IPS DF 19.7 (cell line): ENCODE data around the gene BCL2L11.

Experiments
- DNase-seq: peaks from one replicate; pipeline ENCODE4 v3.0.0-alpha.2; 2013; ENCODE audit warnings: low read depth, low spot score

Gene BCL2L11

DNA sequence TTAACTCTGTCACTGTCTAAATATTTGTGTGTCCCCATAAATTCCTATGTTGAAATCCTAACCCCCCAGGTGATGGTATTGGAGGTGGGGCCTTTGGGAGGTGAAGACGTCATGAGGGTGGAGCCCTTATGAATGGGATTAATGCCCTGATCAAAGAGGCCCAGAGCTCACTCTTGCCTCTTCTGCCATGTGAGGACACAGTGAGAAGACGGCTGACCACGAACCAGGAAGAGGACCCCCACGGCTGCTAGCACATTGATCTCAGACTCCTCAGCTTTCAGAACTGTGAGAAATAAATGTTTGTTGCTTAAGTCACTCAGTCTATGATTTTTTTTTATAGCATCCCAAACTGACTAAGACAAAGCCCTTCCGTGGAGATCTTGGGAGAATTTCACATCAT is 71.2 kb downstream of the BCL2L11 start:
- no peak for DNase-seq

DNA sequence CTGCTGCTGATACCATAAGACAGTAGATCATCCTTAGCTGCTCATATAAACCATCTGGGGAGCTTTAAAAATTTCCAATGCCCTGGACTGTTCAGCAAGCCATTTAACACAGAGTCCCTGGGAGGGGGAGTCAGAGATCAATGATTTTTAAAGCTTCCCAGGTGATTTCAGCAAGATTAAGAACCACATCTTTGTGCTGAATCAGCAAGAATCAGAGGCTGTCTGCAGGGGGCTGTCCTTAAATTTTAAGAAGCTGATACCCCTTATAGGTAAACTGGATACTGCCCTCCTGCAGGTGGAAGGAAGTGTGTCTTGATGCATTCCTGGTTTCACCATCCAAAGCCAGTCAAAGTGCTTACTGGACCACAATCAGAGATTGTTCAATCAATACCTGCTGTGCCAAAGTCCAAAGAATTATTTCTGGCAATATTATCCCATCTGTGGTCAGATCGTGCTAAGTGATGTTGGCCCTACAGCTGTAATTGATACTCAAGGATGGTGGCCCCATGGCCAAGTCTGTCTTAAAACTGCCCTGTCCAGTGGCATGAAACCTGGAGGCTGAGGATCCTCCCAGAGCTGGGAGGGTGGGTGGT is 72.2 kb downstream of the BCL2L11 start:
- no peak for DNase-seq

DNA sequence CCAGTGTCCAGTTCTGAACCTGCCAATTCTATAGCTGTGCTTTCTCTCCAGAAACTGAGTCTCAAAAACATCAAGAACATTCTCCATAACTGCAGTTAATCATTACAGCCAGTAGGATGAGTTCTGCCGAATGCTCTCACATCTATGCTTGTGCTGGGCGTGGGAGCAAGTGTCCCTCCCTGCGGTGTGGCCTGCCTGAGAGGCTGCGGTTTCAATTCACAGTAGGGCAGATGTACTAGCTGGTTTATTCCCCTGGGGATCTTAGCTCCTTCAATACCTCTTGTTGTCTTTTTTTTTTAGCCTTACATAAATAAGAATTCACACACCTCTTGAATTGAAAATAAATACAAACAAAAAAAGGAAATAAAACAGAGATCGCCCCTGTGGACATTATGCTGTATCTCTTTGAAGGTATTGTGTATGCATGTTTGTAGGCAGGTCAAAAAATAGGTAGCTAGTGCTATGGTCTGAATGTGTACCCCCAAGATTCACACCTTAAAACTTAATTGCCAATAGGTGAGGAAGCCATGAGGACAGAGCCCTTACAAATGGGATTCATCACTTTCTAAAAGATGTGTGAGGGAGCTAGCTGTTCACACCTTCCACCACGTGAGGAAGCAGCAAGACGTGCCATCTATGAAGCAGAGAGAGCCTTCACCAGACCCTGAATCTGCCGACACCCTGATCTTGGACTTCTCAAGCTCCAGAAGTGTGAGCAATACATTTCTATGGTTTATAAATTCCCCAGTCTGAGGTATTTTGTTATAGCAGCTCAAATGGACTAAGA is 74.3 kb downstream of the BCL2L11 start:
- no peak for DNase-seq

DNA sequence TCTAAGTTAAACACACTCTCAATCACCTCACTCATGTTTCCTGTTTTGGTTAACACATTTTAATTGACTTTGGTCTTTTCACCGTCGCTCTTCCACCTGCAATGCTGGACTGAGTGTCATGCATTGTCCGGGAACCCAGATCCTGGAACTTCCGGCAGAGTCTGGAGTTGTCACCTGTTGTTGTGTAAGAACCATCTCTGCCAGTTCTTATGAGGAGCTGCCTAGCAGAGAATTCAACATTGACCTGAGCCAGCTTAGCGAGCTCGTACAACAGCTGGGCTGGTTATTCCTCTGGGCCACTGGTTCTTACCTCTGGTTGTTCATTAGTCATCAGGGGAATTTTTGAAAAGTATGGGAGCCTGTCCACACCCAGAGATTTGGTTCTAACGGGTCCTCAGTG is 75.7 kb downstream of the BCL2L11 start:
- no peak for DNase-seq

DNA sequence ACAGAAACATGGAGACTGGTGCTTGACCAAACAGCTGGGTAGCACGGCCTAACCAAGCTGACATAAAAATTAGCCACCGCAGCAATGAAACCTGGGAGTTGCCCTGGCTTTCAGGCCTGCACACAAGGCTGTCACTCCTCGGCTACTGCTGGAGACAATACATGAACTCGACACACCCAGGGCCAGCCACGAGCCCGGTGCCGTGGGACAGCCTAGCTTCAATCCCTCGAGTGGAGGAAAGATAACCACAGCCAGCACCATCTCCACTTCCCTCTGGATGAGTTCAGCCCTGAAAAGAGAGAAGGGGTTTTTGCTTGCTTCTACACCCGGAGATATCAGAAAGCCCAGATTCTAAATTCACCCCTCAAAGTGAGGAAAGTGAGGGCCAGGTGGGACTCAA is 78.0 kb downstream of the BCL2L11 start:
- no peak for DNase-seq

DNA sequence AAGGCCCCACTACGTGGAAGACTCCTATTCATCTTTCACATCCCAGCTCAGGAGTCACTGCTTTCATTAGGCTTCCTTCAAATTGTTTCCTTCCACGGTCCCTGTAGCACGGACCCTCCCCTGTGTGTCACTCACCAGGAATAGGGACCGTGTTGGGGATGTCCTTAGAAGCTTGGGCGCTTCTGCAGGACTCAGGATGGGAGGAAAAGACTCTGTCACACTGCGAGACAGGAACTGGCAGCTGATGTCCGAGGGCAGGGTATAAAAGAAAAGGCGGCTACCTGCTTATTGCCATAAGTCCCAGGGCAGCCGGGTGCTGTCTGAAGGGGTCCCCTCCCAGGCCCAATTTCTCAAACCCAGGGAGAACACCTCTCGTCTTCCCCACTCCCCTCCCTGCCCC is 79.1 kb downstream of the BCL2L11 start:
- no peak for DNase-seq

DNA sequence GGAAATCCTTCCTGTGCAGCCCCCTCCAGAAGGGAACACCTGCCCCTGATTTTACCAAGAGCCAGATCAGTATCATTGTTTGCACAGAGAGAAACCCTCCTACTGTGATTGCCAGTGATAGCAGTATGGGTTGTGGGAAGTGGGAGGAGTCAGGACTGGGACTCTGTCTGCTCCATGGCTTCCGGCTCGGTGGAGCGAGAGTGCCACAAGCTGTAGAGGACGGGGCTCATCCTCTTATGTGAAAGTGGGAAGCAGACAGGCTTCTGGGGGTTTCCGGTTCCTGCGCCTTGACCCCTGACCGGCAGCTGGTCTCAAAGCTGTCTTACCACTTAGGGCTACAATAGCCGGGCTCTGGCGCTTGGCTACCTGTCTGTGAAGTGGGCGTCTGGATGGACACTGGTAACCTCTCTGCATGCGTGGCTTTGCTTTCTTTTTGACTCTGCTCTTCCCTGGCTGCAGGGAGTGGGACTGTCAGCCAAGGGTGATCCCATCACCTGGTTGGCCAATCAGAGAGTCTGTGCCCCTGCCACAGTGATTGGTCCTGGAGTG is 79.7 kb downstream of the BCL2L11 start:
- DNase-seq, result no peak

DNA sequence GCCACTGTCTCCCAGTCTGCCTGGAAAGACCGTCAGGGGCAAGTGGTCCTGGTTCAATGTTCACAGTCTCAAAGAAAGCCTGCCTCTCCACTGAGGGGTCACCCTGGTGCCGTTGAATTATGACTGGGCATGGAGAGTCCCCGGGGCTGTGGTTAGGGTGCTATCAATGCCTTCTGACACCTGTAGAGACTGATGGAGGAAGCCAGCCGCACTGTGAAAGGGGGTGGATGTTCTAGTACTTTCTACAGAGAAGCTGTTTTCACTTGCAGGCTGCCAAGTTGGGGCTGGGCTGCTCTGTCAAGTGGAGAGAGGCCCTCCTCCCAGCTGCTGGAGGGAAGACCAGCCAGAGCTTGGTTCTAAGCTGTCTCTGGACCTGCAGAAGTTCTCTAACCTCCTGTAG is 80.5 kb downstream of the BCL2L11 start:
- no peak for DNase-seq

DNA sequence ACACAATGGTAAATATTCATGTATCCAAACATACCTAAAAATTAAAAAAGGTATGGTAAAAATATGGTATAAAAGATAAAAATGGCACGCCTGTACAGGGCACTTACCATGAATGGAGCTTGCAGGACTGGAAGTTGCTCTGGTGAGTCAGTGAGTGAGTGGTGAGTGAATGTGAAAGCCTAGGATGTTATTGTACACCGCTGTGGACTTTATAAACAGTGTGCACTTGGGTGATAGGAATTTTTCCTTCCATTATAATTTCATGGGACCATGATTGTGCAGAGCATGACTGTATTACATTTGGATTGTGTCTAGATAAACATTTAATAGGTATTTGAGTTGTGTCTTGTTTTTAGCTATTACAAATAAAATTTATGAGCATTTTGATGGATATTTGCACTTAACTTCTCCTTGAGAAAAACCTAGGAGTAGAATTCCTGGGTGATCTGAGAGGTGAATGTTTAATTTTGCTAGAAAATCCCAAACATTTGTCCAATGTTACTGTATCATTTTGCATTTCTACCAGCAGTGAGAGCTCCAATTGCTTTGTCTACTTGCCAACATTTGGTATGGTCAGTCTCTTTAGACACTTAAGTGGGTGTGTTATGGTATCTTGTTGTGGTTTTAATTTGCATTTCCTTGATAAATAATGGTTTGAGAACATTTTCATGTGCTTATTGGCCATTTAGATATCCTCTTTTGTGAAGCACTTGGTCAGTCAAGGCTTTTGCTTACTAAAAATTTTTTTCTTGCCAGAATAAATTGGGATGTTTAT is 81.7 kb downstream of the BCL2L11 start:
- DNase-seq, result no peak

DNA sequence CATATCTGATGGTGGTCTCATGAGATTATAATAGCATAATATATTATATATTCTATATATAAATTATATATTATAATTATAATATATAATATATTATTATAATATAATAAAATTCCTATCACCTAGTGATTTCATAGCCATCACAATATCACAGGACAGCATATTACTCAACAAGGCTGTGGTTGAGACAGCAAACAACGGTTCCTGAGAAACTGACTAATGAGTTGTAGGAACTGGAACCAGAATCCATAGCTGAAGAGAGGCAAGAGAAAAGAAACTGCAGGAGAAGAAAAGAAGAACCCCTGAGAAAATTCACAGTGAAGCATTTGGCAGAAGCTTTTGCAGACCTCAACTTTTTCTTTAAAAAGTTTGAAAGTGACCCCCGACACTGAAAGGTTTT is 84.0 kb downstream of the BCL2L11 start:
- DNase-seq, result no peak

DNA sequence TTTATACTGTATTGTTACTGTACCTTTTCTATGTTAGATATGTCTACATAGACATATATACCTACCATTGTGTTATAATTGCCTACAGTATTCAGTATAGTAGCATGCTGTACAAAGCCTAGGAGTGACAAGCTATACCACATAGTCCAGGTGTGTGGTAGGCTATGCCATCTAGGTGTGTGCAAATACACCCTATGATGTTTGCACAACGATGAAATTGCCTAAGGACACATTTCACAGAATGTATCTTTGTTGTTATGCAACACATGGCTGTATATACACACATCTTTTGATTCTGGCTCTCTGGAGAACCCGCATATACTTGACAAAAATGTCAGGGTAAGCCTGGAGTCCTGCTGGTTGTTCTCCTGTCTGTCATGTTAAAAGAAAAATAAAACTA is 85.1 kb downstream of the BCL2L11 start:
- no peak for DNase-seq

DNA sequence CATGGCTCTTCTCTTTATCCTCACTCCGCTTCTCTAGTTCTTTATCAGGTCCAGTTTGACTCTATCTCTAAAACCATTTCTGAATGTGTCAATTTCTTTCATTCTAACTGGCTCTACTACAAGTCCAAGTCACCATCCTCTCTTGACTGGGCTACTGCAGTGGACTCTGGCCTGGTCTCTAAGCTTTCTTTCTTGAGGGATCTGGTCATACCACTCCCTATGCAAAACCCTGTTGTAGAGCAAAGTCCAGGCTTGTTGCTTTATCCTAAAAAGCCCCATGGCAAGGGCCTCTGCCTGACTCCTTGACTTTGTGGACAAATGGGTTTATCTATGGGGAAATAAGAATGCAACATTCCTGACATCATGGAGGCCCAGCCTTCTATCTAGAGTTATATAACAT is 87.1 kb downstream of the BCL2L11 start:
- no peak for DNase-seq

DNA sequence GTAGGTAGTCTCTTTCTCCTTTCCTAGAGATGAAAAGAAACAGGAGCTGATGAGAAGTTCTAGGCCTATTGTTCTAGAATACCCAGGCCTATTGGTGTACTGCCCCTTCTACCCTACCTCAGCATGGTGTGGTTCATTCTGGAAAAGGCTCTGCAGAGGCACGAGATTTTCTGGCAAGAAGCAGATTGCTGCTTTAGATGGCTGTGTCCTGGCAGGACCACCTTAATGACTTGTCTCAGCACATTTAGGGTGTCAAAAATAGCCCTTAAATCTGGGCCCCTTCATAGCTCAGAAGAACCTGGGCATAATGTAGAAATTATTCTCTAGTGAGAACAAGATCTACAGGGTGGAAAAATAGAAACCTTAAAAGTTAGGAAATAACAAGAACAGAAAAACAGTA is 87.9 kb downstream of the BCL2L11 start:
- DNase-seq, result no peak

DNA sequence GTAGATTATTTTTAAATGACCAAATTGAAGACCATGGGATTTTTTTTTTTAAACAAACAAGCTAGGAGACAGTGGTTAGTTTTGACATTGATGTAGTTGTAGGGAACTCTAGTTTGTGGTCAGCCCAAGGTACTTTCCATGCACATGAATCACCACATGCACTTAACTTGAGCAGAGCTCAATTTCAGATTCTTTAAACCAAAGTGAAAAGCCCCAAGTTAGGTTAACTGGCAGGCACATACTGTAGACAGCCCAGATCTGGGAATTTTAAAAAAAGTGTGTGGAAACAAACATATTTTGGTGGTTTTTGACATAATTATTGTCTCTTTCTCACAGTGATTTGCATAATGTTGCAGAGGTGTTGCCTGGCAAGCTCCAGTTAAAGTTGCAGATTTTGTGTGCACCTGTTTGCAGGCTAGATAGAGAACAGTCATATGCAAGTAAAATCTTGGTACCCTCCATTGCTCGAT is 88.4 kb downstream of the BCL2L11 start:
- no peak for DNase-seq

DNA sequence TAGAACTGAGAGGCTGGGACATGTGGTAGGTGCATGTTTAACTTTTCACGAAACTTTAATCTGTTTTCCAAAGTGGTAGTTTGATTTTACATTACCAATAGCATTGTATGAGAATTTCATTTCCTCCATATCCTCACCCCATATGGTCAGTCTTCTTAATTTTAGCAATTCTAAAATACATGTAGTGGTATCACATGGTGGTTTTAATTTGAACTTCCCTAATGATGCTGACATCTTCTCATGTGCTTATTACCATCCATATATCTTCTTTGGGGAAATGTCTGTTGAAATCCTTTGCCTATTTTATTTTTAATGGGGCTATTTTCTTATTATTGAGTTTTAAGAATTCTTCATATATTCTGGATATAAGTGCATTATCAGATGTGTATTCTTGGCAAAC is 89.3 kb downstream of the BCL2L11 start:
- DNase-seq, result no peak

DNA sequence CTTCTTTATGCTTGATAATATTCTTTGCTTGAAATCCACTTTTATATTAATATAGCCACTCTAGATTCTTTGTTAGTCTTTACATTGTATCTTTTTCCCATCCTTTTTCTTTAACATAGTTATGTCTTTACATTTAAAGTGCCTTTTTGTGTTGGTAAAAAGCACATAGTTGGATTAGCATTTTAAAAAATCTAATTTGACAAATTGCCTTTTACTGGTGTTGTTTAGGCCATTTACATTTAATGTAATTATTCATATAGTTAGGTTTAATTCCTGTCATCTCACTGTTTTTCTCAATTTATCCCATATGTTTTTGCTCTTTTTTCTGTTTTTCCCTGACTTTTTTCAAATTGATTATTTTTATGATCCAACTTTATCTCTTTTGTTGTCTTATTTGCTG is 93.2 kb downstream of the BCL2L11 start:
- no peak for DNase-seq

DNA sequence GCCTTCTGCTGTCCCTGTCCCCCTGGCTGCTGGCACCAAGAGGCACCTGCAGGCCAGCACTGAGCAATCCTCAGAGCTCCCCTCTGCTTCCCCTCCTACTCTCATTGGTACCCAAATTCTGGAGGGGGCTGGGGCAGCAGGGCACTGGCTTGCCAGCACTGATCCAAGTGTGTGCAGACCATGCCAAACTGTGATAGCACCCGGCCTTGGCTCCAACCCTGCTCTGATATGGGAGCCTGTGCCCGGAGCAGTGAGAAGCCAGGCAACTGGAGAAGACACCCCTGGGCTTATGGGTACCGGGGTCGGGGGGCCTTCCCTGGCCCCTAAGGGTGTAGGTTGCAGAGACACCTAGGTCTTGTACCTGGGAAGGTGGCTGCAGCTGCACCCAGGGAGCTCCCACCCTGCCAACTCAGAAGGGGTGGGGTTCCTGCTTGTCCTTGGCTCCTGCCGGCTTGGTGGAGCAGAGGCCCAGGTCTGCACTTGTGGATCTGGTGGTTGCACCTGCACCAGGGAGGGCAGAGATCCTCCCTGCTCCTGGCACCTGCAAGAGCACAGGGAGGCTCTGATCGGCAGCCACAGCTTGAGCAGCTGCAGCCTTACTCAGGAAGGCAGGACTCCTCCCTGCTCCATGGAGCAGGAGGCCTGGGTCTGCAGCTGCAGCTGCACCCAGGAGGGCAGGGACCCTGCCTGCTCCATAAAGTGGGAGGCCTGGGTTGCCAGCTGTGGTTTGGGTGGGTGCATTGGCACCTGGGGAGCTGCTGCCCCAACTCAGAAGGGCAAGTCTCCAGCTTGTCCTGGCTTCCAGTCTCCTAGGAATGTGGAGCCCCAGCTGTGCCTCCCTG is 96.3 kb downstream of the BCL2L11 start:
- no peak for DNase-seq
